GM19468 (cell line): ENCODE data around the gene SHISA7.
"Not testable (repeated sequence)": the region's sequence is repeated elsewhere in the genome, so short reads cannot be mapped to it uniquely, and the experiment has no call there.

Experiments
- ATAC-seq: cut with Tn5 transposase; IDR thresholded peaks from one replicate; pipeline ENCODE4 v1.9.1; 2021; ENCODE audit warnings: mild to moderate bottlenecking, moderate library complexity, moderate number of reproducible peaks; ENCODE audit not compliant: unreplicated experiment; ENCODE audit errors: extremely low read depth

SHISA7 gene

GRCh38 chr19:55449469-55449868 lies 6.4 kb upstream of the SHISA7 start:
- ATAC-seq, result no peak

GRCh38 chr19:55448175-55448490 lies 5.0 kb upstream of the SHISA7 start:
- not testable (repeated sequence) for ATAC-seq

DNA sequence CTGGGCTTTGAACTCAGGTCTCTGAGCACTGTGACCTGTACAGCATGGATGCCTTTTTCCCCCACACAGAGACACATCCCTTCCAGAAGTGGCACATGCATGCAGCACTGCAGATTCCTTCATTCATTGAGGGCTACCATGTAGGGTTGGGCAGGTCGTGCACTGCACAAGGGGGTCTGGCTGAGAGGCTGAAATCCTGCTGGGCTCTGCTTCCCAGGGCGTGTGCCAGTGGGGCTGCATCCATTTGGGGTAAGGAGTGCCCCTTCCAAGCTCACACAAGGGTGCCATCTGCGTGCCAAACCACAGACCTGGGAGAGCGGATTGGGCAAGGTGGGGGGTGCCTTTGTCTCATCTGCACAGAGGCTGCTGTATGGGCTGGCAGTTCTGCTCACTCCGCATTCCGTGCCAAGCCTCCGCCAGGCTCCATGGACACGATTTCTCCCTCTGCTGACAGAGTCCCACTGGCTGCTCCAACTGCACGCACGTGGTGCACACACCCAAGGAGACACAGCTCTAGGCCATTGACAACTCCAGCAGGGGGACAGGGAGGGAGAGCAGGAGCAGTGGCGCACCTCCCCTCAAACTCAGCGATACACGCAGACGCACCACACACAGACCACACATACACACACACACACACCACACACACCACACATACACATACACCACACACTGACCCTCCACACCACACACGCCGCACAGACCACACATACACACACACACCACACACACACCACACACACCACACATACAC lies 4.5 kb upstream of the SHISA7 start:
- ATAC-seq, result no peak

DNA sequence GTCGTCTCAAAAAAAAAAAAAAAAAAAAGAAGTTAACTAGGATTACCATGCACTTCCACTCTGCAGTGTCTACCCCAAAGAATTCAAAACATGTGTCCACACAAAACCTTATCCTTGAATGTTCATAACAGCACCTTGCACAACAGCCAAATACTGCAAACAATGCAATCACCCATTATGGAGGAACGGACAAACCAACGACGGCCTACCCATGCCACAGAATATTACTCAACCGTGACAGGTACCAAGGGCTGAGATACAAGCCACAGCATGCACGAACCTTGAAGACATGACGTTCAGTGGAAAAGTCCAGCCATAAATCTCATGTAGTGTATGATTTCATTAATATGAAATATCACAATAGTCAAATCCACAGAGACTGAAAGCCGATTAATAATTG lies 3.0 kb upstream of the SHISA7 start:
- no peak for ATAC-seq

GRCh38 chr19:55444646-55445045 lies 1.5 kb upstream of the SHISA7 start:
- ATAC-seq, result no peak

DNA sequence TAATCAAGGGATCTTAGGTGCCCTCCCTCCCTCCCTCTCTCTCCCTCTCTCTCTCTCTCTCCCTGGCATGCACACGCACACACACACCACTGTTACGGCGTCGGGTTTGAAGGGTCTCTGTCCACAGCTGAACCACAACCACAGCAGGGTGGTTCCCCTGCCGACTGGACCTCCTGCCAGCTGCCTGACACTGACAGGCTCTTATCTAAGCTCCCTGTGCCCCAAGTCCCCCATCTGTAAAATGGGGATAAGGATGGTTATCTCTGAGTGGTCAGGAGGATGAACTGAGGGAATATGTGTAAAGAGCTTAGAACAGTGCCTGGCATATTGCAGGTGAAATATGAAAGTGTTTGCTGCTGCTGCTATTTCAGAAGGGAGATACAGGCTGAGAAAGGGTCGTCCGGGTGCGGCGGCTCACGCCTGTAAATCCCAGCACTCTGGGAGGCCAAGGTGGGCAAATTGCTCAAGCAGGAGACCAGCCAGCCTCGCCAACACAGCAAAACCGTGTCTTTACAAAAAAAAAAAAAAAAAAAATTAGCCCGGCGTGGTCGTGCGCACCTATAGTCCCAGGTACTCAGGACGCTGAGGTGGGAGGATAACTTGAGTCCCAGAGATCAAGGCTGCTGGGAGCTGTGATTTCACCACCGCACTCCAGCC lies 852 bp upstream of the SHISA7 start:
- ATAC-seq, result no peak

DNA sequence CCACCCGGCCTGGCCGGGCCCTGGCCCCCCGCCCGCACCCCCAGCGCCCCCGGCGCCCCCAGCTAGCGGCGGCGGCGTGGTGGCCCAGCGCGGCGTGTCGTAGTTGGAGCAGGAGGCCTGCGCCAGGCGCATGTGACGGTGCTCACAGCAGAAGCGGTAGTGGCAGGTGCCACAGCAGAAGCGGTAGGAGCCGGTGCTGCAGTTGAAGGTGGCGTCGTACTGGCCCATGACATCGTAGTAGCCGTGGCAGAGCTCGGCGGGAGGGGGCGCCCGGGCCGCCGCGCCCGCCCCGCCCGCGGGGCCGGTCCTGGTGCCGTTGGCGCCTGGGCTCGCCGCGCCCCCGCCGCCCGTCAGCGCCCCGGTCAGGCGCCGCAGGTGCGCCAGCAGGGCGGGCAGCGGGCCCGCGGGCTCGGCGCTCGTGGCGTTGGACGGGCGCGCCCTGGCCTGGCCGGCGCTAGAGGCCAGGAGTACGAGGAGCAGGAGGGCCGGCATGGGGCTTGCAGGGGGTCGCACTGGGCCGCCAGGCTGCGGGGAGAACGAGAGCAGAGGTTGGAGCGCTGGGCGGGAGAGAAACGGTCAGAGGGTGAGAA lies 633 bp downstream of the SHISA7 start:
- no peak for ATAC-seq

GRCh38 chr19:55441692-55442321 lies 1.3 kb downstream of the SHISA7 start:
- no peak for ATAC-seq

- ATAC-seq, result no peak
These were observed 1.8 kb downstream of the SHISA7 start for GRCh38 chr19:55441319-55441691.

GRCh38 chr19:55440411-55441105 lies 2.5 kb downstream of the SHISA7 start:
- no peak for ATAC-seq

GRCh38 chr19:55439052-55439451 lies 4.0 kb downstream of the SHISA7 start:
- no peak for ATAC-seq

DNA sequence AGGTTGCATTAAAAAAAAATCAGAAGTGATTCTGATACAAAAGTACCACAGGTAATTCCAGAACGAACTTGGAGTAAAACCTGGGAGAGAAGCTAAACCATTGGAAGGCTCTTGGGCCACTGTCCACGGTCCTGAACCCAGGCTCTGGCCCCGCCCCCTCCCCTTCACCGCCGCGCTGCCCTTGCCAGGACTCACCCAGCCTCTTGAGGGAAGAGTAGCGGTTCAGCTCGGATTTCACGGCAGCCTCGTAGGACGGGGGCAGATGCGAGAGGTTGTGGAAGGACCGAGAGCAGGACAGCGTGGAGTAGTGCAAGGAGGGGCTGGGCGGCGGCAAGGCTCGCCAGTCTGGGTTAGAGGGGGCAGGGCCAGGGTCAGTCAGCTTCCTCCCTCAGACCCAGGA lies 5.7 kb downstream of the SHISA7 start:
- ATAC-seq, result no peak

- no peak for ATAC-seq
These were observed 6.3 kb downstream of the SHISA7 start for GRCh38 chr19:55436847-55437246.

DNA sequence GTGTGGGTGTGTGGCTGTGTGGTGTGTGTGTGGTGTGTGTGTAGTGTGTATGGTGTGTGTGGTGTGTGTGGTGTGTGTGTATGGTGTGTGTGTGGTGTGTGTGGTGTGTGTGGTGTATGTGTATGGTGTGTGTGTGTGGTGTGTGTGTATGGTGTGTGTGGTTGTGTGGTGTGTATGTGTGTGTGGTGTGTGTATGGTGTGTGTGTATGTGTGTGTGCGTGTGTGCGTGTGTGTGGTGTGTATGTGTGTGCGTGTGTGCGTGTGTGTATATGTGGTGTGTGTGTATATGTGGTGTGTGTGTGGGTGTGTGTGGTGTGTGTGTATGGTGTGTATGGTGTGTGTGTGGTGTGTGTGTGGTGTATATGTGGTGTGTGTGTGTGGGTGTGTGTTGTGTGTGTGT lies 8.1 kb downstream of the SHISA7 start:
- no peak for ATAC-seq

- ATAC-seq, result no peak
These were observed 8.7 kb downstream of the SHISA7 start for GRCh38 chr19:55434356-55434919.

DNA sequence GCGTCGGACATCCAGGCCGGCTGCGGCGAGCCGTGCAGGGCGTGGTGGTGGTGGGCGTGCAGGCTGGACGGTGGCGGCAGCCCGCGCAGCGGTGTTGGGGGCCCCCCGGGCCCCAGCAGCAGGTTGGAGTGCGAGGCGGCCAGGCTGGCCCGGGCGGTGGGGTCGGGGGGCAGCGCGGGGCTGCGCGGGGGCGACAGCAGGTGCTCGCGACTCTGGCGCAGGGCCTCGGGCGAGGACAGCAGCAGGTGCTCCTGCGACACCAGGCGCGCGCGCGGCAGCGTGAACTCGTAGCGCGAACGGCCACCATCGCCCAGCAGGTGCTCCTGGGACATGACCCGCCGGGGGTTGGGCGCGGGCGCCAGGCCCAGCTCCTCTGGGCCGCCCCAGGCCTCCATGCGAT lies 9.8 kb downstream of the SHISA7 start:
- ATAC-seq, result no peak

DNA sequence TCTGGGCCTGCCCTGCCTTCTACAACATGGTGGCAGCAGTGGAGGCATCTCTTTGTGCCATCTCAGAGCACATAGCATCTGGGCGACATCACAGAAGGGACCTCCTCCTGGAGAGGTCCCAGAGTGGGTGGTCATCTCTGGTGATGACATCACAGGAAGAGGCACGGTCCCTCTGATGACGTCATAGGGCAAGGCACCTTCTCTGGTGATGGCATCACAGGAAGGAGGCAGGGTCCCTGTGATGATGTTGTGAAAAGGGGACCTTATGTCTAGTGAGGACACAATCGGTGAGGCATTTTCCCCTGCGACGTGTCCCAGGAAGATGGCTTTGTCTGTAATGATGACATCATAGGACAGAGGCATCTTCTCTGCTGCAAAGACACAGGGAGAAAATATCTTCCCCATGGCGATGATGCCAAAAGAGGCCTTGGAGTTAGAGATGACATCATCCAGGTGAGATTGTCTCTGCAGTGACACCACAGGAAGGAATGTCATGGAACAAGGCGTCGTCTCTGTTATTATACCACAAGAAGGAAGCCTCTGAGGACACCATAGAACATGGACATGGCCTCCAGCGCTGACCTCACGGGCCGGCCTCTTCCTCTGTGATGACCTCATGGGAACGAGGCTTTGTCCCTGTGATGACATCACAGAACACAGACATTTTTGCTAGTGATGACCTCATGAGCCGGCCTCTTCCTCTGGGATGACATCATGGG lies 10.7 kb downstream of the SHISA7 start:
- no peak for ATAC-seq

GRCh38 chr19:55431183-55431582 lies 11.9 kb downstream of the SHISA7 start:
- ATAC-seq, result no peak

DNA sequence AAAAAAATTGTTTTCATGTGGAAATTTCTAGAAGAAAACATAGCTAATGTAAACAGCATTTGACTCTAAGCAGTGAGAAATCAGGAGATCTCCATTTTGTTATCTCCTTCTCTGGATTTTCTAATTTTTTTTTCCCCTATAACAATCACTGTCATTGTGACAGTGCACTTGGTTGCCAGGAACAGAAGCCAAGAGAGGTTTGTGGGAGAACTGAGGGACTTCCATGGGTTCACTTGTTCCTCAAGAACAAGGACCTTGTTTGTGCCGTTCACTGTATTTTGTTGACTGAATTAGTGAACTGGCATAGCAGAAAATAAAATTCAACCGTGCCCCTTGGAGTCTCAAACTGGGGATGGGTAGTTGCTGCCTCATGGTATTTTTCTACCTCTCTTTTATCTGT lies 17.1 kb downstream of the SHISA7 start:
- no peak for ATAC-seq

DNA sequence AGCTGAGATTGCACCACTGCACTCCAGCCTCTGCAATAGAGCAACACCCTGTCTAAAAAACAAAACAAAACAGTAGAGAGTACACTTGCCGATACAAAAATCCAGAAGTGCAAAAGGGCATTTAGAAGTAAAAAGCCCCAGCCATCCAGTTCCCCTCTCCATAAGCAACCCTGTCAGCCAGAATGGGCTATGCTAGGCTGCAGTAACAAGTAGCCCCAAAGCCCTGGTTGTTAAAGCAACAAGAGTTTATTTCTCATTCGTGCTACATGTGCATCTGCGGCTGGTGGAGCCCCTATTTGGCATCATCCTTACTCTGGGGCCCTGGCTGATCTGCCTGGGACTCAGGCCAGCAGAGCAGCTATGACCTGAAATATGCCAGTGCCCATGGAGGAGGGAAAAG lies 18.6 kb downstream of the SHISA7 start:
- no peak for ATAC-seq
